ENCODE data around the gene PSD2. TPM values are rescaled to one million over a fixed set of nuclear protein-coding genes. Genes with fewer than 3 reads are reported as not detected.
A peak's percentile ranks its signal among the peaks of the same experiment; 100 is the strongest.

Gene PSD2
- total RNA-seq, 1 donor from 2014 or later: not detected

- DNase-seq (no peak), ATAC-seq (no peak)
- peaks cover 14% of the 10 kb centered on the region for H3K4me1 ChIP-seq
- no peak overlapping the region for H3K27ac ChIP-seq
- no peaks in the 10 kb centered on the region for H3K36me3 ChIP-seq
- H3K27me3 ChIP-seq: peaks cover 4% of the 10 kb centered on the region
- no peak for TF ChIP-seq CTCF (IDR thresholded peaks at IDR 0.05)
- intact Hi-C loops (cut with DNase I): no loop called here
- H3K9me3 ChIP-seq: no peaks in the 10 kb centered on the region
- H3K4me3 ChIP-seq: no peak overlapping the region
Observed at GRCh38 chr5:139861889-139862207, 66.2 kb downstream of the PSD2 start.

GRCh38 chr5:139862313-139862712 lies 66.7 kb downstream of the PSD2 start:
- intact Hi-C loops (cut with DNase I): no loop called here
- Histone ChIP-seq H3K9me3 (no peaks in the 10 kb centered on the region), H3K27me3 (peaks cover 4% of the 10 kb centered on the region), H3K4me3 (no peak overlapping the region), H3K27ac (no peak overlapping the region), H3K4me1 (peaks cover 14% of the 10 kb centered on the region), H3K36me3 (no peaks in the 10 kb centered on the region)
- no peak for TF ChIP-seq CTCF (IDR thresholded peaks at IDR 0.05)
- no peak for ATAC-seq
- DNase-seq: no peak

GRCh38 chr5:139862803-139863202 lies 67.2 kb downstream of the PSD2 start:
- Histone ChIP-seq H3K36me3 (no peaks in the 10 kb centered on the region), H3K4me1 (peaks cover 14% of the 10 kb centered on the region), H3K27ac (peak overlapping the region; percentile 30), H3K27me3 (peaks cover 4% of the 10 kb centered on the region), H3K4me3 (no peak overlapping the region), H3K9me3 (no peaks in the 10 kb centered on the region)
- ATAC-seq (no peak), DNase-seq (no peak)
- intact Hi-C loops (cut with DNase I): no loop called here
- TF ChIP-seq CTCF (IDR thresholded peaks at IDR 0.05): no peak

- TF ChIP-seq CTCF (IDR thresholded peaks at IDR 0.05): no peak
- peaks cover 14% of the 10 kb centered on the region for H3K4me1 ChIP-seq
- peaks cover 4% of the 10 kb centered on the region for H3K27me3 ChIP-seq
- no peaks in the 10 kb centered on the region for H3K9me3 ChIP-seq
- peak; percentile 55 for ATAC-seq
- peak; percentile 76 for DNase-seq
- intact Hi-C loops (cut with DNase I): no loop called here
- no peak overlapping the region for H3K4me3 ChIP-seq
- peak overlapping the region; percentile 51 for H3K27ac ChIP-seq
- H3K36me3 ChIP-seq: no peaks in the 10 kb centered on the region
Observed at GRCh38 chr5:139863361-139863760, 67.8 kb downstream of the PSD2 start.

- peak; percentile 89 for TF ChIP-seq CTCF (IDR thresholded peaks at IDR 0.05)
- no peak overlapping the region for H3K4me3 ChIP-seq
- peak; percentile 74 for ATAC-seq
- peak; percentile 72 for DNase-seq
- peaks cover 14% of the 10 kb centered on the region for H3K4me1 ChIP-seq
- H3K27ac ChIP-seq: peak overlapping the region; percentile 51
- intact Hi-C loops (cut with DNase I): no loop called here
- peaks cover 4% of the 10 kb centered on the region for H3K27me3 ChIP-seq
- H3K9me3 ChIP-seq: no peaks in the 10 kb centered on the region
- H3K36me3 ChIP-seq: no peaks in the 10 kb centered on the region
Observed at GRCh38 chr5:139863855-139864558, 68.4 kb downstream of the PSD2 start.
